ENCODE results near the gene FYTTD1.

The FYTTD1 gene

GRCh38 chr3:197793247-197793646 is 43.6 kb downstream of the FYTTD1 start:
- DNase-seq = peak; percentile 82

GRCh38 chr3:197794115-197794514 is 44.4 kb downstream of the FYTTD1 start:
- DNase-seq = no peak

GRCh38 chr3:197795200-197795599 is 45.5 kb downstream of the FYTTD1 start:
- DNase-seq = no peak

- DNase-seq = no peak
Measured at GRCh38 chr3:197796087-197796486, 46.4 kb downstream of the FYTTD1 start.

- no peak for DNase-seq
Measured at GRCh38 chr3:197798863-197799262, 49.2 kb downstream of the FYTTD1 start.

GRCh38 chr3:197800379-197800778 is 50.7 kb downstream of the FYTTD1 start:
- no peak for DNase-seq

GRCh38 chr3:197801891-197802778 is 52.5 kb downstream of the FYTTD1 start:
- DNase-seq = peak; percentile 61

- no peak for DNase-seq
Measured at GRCh38 chr3:197802779-197803459, 53.2 kb downstream of the FYTTD1 start.

GRCh38 chr3:197804511-197804910 is 54.8 kb downstream of the FYTTD1 start:
- no peak for DNase-seq

GRCh38 chr3:197807969-197808587 is 58.4 kb downstream of the FYTTD1 start:
- DNase-seq = no peak

GRCh38 chr3:197809356-197810020 is 59.8 kb downstream of the FYTTD1 start:
- DNase-seq = no peak

GRCh38 chr3:197810901-197811300 is 61.2 kb downstream of the FYTTD1 start:
- no peak for DNase-seq

GRCh38 chr3:197811343-197811742 is 61.7 kb downstream of the FYTTD1 start:
- no peak for DNase-seq

GRCh38 chr3:197814372-197814771 is 64.7 kb downstream of the FYTTD1 start:
- DNase-seq = no peak

GRCh38 chr3:197820550-197821335 is 71.1 kb downstream of the FYTTD1 start:
- no peak for DNase-seq

- DNase-seq = no peak
Measured at GRCh38 chr3:197829397-197830045, 79.8 kb downstream of the FYTTD1 start.

GRCh38 chr3:197830308-197830966 is 80.8 kb downstream of the FYTTD1 start:
- no peak for DNase-seq

- no peak for DNase-seq
Measured at GRCh38 chr3:197830967-197831313, 81.3 kb downstream of the FYTTD1 start.

GRCh38 chr3:197833930-197834715 is 84.4 kb downstream of the FYTTD1 start:
- DNase-seq = no peak

GRCh38 chr3:197835509-197835908 is 85.8 kb downstream of the FYTTD1 start:
- no peak for DNase-seq

- DNase-seq = no peak
Measured at GRCh38 chr3:197836244-197836643, 86.6 kb downstream of the FYTTD1 start.

All from activated CD4-positive, alpha-beta T cell treated with anti-CD3 and anti-CD28 coated beads, Interleukin-10, Interleukin-2, amounts not matched to agents 100 ng/mL and 50 ng/mL, durations not matched to agents 16 hours and 8 hours (primary cell).